PFSK-1 (cell line): ENCODE results near the gene DOK5.

Experiments
- FOXP2 ChIP-seq: optimal IDR thresholded peaks from 2 replicates; pipeline ENCODE3; 2011; ENCODE audit warnings: borderline replicate concordance, control low read depth, inconsistent platforms; ENCODE audit not compliant: insufficient read depth; ENCODE audit errors: extremely low read length, extremely low read depth
- POLR2AphosphoS5 ChIP-seq: IDR thresholded peaks from 2 replicates; pipeline ENCODE4 v1.6.1; 2012; ENCODE audit warnings: low read depth, mild to moderate bottlenecking, control low read depth, low read length, moderate library complexity
- SIN3A ChIP-seq: IDR thresholded peaks from 2 replicates; pipeline ENCODE4 v1.6.1; 2012; ENCODE audit warnings: mild to moderate bottlenecking, low read length, moderate library complexity, borderline replicate concordance; ENCODE audit not compliant: insufficient read depth
- TAF1 ChIP-seq: IDR thresholded peaks from 2 replicates; pipeline ENCODE4 v1.6.1; 2012; ENCODE audit warnings: low read length, control low read depth, borderline replicate concordance; ENCODE audit not compliant: insufficient read depth
- TF ChIP-seq, protein P1 (sequence below), 2 experiments: IDR thresholded peaks; 2 replicates each; pipeline versions ENCODE4 v1.6.1 to v1.8.0; 2011 to 2012; ENCODE audit warnings: low read depth in 2 of 2, low read length in 2 of 2, control low read depth in 1 of 2, inconsistent platforms in 1 of 2, mild to moderate bottlenecking in 1 of 2, moderate library complexity in 1 of 2; ENCODE audit not compliant: insufficient read depth in 1 of 2

Gene DOK5

DNA sequence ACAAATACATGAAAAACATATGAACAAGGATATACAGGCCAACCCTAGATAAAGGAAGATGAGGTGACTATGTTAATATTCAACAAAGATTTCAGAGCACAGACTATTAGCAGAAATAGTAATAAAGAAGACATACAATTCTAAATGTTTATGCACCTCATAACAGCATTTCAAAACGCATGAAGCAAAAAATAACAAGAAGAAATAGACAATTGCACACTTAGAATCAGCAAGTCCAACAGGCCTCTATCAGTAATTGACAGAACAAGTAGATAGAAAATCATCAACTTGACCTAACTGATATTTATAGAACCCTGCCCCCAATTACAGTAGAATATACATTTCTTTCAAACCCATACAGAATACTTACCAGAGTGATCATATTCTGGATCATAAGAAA lies 11.4 kb upstream of the DOK5 start:
- TF ChIP-seq FOXP2 (no peak), POLR2AphosphoS5 (no peak), TAF1 (no peak), SIN3A (no peak)
- TF ChIP-seq, protein P1, sequence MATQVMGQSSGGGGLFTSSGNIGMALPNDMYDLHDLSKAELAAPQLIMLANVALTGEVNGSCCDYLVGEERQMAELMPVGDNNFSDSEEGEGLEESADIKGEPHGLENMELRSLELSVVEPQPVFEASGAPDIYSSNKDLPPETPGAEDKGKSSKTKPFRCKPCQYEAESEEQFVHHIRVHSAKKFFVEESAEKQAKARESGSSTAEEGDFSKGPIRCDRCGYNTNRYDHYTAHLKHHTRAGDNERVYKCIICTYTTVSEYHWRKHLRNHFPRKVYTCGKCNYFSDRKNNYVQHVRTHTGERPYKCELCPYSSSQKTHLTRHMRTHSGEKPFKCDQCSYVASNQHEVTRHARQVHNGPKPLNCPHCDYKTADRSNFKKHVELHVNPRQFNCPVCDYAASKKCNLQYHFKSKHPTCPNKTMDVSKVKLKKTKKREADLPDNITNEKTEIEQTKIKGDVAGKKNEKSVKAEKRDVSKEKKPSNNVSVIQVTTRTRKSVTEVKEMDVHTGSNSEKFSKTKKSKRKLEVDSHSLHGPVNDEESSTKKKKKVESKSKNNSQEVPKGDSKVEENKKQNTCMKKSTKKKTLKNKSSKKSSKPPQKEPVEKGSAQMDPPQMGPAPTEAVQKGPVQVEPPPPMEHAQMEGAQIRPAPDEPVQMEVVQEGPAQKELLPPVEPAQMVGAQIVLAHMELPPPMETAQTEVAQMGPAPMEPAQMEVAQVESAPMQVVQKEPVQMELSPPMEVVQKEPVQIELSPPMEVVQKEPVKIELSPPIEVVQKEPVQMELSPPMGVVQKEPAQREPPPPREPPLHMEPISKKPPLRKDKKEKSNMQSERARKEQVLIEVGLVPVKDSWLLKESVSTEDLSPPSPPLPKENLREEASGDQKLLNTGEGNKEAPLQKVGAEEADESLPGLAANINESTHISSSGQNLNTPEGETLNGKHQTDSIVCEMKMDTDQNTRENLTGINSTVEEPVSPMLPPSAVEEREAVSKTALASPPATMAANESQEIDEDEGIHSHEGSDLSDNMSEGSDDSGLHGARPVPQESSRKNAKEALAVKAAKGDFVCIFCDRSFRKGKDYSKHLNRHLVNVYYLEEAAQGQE (IDR thresholded peaks at IDR 0.05; ENCODE audit: insufficient read depth in 1 of 2, low read depth in 2 of 2, low read length in 2 of 2), result no peak

DNA sequence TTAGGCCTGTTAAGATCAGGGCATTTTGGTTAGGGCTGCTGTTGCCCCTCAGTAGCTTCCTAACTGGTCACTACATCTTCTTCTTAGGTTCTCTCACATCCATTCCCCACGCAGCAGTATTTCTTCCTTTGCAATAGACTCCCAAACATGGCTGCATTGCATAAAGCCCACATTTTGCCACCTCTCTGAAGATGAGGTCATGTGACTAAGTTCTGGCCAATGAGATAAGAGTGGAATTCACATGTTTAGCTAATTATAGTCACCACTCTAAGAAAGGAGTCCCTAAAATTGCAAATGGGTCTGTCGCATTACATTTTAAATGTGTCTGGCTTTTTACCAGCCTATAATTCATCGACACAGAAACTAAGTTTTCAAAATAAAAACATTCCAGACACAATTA lies 9.3 kb upstream of the DOK5 start:
- TF ChIP-seq, protein P1 (IDR thresholded peaks at IDR 0.05; ENCODE audit: insufficient read depth in 1 of 2, low read depth in 2 of 2, low read length in 2 of 2), result no peak
- TF ChIP-seq SIN3A (no peak), POLR2AphosphoS5 (no peak), FOXP2 (no peak), TAF1 (no peak)

- no peak for TF ChIP-seq POLR2AphosphoS5
- TF ChIP-seq, protein P1 (IDR thresholded peaks at IDR 0.05; ENCODE audit: insufficient read depth in 1 of 2, low read depth in 2 of 2, low read length in 2 of 2), result no peak
- no peak for TF ChIP-seq TAF1
- no peak for TF ChIP-seq FOXP2
- no peak for TF ChIP-seq SIN3A
These were observed 7.8 kb upstream of the DOK5 start for GRCh38 chr20:54467622-54468021.

- TF ChIP-seq SIN3A, result no peak
- TF ChIP-seq POLR2AphosphoS5, result no peak
- no peak for TF ChIP-seq TAF1
- no peak for TF ChIP-seq FOXP2
- TF ChIP-seq, protein P1 (IDR thresholded peaks at IDR 0.05; ENCODE audit: insufficient read depth in 1 of 2, low read depth in 2 of 2, low read length in 2 of 2), result no peak
These were observed 7.3 kb upstream of the DOK5 start for GRCh38 chr20:54468082-54468481.

DNA sequence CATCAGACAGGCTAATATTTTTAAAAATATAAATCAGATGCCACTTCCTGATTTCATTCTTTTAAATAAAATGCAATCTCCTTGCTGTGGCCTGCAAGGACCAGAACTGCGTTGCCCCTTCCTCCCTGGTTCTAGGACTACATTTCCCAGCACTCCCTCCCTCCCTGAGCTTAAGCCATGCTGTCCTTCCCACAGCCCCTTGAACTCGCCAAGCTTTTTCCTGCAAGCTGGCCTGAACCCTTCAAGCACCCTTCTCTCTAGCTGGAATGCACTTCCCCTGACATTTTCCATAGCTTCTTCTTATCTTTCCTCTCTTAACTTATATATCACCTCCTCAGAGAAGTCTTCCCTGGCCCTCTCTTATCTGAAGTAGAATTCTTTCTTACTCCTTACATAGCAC lies 6.1 kb upstream of the DOK5 start:
- TF ChIP-seq SIN3A, result no peak
- TF ChIP-seq, protein P1 (IDR thresholded peaks at IDR 0.05; ENCODE audit: insufficient read depth in 1 of 2, low read depth in 2 of 2, low read length in 2 of 2), result no peak
- no peak for TF ChIP-seq FOXP2
- TF ChIP-seq TAF1, result no peak
- no peak for TF ChIP-seq POLR2AphosphoS5
